Motor neuron (in vitro differentiated cells): Measurements from ENCODE around the gene FMNL1. TPM values are rescaled to one million over a fixed set of nuclear protein-coding genes. Genes with fewer than 3 reads are reported as not detected.

Experiments
- ATAC-seq, 8 experiments: fragments of 200-7000 bp; cut with Tn5 transposase; replicated peaks in 6 of 8; 2 replicates each; pipeline ENCODE4 v1.8.0; 2021; ENCODE audit warnings: mild to moderate bottlenecking in 8 of 8, moderate library complexity in 8 of 8
- H3K27ac ChIP-seq, 2 donors: fragments of 250-450 bp; sonication (Bioruptor Pico); 2 replicates each; pipeline ENCODE4 v1.9.0; 2021; ENCODE audit warnings: antibody characterized with exemption in 2 of 2, mild to moderate bottlenecking in 2 of 2, moderate library complexity in 1 of 2
- H3K4me1 ChIP-seq, 2 donors: fragments of 250-450 bp; sonication (Bioruptor Pico); replicated peaks in 1 of 2; 2 replicates each; pipeline ENCODE4 v1.6.1; 2021; ENCODE audit warnings: antibody characterized with exemption in 2 of 2, mild to moderate bottlenecking in 2 of 2, moderate library complexity in 1 of 2
- H3K4me3 ChIP-seq, 5 donors: fragments of 250-450 bp; sonication (Bioruptor Pico); 2 replicates each; pipeline ENCODE4 v1.9.0; 2021; ENCODE audit warnings: antibody characterized with exemption in 5 of 5, mild to moderate bottlenecking in 5 of 5, moderate library complexity in 4 of 5
- WGBS, 10 experiments: fragments of 450-650 bp; shearing (Covaris generic); methylation state at CpG; one replicate each; pipeline ENCODE4 v1.0.0; 2022; 5-methylcytosine and 5-hydroxymethylcytosine counted together
- in situ Hi-C, 9 experiments: fragments of 400-800 bp; cut with MboI; loops; one replicate each; pipeline ENCODE4 v1.15.0; 2021; ENCODE audit warnings: low sequenced_read_pairs in 9 of 9, low pct_unique_long_range_greater_than_20kb in 2 of 9; ENCODE audit not compliant: unreplicated experiment in 9 of 9
- total RNA-seq, 8 experiments: library from RNA; unstranded; fragments of 300-600 nt; gene quantifications; 2 replicates each; pipeline versions ENCODE4 v1.2.3 to v1.2.4, GENCODE V29; 2022

FMNL1 gene
- total RNA-seq, 8 experiments from 2014 or later: 1.1 to 5.6 (median 2.3) TPM

DNA sequence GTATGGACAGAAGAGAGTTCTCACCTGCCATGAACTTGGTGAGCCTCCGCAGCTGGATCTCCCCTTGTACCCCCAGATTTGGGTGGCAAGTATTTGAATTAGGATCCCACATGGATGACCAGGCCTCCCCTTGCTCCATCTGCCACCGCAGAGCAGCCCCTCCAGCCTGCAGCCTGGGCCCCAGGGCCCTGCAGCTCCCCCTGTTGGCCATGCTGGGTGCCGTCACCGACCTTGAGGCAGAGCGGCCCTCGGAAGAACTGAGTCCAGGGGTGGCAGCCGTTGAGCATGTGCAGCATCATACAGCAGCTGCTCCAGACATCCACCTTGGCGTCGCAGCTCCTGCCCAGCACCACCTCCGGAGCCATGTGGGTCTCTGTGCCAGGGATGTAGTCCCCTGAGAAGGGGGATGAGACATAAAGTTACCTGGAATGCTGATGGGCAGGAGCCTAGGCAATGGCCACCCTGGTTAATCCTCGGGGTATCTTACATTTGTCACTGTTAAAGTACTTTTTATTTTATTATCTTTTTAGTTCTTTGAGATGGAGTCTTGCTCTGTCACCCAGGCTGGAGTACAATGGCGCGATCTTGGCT is 49.2 kb downstream of the FMNL1 start:
- Histone ChIP-seq H3K4me3 (no peak overlapping the region), H3K4me1 (no peaks in the 10 kb centered on the region), H3K27ac (no peak overlapping the region)
- peak in 2 of 8 experiments; percentile 16 to 60 for ATAC-seq
- in situ Hi-C loops: loop anchor here in 1 of 9 experiments (5.0 kb wide), 1 partner anchor 106 kb away; no protein-coding TSS in a partner anchor
- WGBS, 10 experiments: 80 to 100% (median 93%) methylated on average over 1 to 6 of the region's 13 CpGs; no CpG with 5 or more reads in 3 of the 10 experiments

DNA sequence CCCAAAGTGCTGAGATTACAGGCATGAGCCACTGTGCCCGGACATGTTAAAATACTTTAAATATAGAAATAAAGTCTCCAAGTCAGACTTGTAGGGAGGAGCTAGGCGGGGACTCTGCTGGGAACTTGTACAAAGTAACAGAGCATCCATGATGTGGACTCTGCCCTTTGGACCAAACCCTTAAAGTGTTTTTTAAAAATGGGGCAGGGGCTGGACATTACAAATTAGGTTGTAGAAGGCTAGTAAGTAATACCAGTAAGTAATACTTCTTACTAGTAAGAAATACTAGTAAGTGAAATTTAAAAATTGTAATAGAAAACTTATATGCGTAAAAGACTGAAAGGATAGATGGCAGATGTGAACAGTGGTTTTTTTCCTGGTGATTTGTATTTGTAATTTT is 49.9 kb downstream of the FMNL1 start:
- Histone ChIP-seq H3K27ac (no peak overlapping the region), H3K4me3 (no peak overlapping the region), H3K4me1 (no peaks in the 10 kb centered on the region)
- in situ Hi-C loops: loop anchor here in 1 of 9 experiments (5.0 kb wide), 1 partner anchor 106 kb away; no protein-coding TSS in a partner anchor
- no peak for ATAC-seq
- WGBS, 10 experiments: 89 to 100% (median 100%) methylated on average over 1 to 3 of the region's 3 CpGs; no CpG with 5 or more reads in 2 of the 10 experiments

DNA sequence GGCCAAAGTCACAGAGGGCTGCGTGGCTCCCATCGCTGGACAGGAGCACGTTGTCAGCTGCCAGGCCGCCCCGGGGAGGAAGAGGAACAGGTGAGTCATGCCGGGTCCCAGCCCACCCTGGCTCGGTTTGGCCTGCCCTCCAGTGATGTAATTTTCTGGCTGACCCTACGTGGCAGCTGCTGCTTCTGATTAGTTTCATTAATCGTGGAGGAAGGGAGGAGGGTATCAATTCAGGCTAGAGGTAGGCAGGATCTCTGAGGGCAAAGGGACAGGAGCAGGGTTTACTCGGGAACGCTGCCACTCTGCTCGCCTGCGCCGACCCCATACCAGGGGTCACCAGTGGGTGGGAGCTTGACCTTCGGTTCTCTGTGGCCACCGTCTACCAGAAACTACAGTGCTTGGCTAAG is 51.9 kb downstream of the FMNL1 start:
- Histone ChIP-seq H3K4me1 (no peaks in the 10 kb centered on the region), H3K4me3 (no peak overlapping the region), H3K27ac (no peak overlapping the region)
- no peak for ATAC-seq
- in situ Hi-C loops: loop anchor here in 1 of 9 experiments (5.0 kb wide), 1 partner anchor 104 kb away; no protein-coding TSS in a partner anchor
- WGBS, 10 experiments: 18 to 100% (median 74%) methylated on average over 1 to 10 of the region's 16 CpGs; no CpG with 5 or more reads in 5 of the 10 experiments

- H3K27ac ChIP-seq: no peak overlapping the region
These were observed 52.3 kb downstream of the FMNL1 start for GRCh38 chr17:45274033-45274432.

GRCh38 chr17:45276031-45276430 is 54.3 kb downstream of the FMNL1 start:
- H3K4me1 ChIP-seq: no peaks in the 10 kb centered on the region
- in situ Hi-C loops: loop anchor here in 3 of 9 experiments (25.0 kb wide), 1 partner anchor 111 kb away; no protein-coding TSS in a partner anchor
- no peak overlapping the region for H3K27ac ChIP-seq
- no peak overlapping the region for H3K4me3 ChIP-seq
- 20 to 90% (median 65%) methylated on average over 1 to 5 of the region's 6 CpGs; no CpG with 5 or more reads in 2 of the 10 experiments for WGBS, 10 experiments
- ATAC-seq: peak in 2 of 8 experiments; percentile 45 to 88

More at GRCh38 chr17:45274033-45274432, 52.3 kb downstream of the FMNL1 start:
- ATAC-seq: no peak
- in situ Hi-C loops: loop anchor here in 1 of 9 experiments (5.0 kb wide), 1 partner anchor 103 kb away; no protein-coding TSS in a partner anchor
- 60 to 80% (median 80%) methylated on average over 1 to 2 of the region's 5 CpGs; no CpG with 5 or more reads in 7 of the 10 experiments for WGBS, 10 experiments
- H3K4me1 ChIP-seq: no peaks in the 10 kb centered on the region
- H3K4me3 ChIP-seq: no peak overlapping the region

DNA sequence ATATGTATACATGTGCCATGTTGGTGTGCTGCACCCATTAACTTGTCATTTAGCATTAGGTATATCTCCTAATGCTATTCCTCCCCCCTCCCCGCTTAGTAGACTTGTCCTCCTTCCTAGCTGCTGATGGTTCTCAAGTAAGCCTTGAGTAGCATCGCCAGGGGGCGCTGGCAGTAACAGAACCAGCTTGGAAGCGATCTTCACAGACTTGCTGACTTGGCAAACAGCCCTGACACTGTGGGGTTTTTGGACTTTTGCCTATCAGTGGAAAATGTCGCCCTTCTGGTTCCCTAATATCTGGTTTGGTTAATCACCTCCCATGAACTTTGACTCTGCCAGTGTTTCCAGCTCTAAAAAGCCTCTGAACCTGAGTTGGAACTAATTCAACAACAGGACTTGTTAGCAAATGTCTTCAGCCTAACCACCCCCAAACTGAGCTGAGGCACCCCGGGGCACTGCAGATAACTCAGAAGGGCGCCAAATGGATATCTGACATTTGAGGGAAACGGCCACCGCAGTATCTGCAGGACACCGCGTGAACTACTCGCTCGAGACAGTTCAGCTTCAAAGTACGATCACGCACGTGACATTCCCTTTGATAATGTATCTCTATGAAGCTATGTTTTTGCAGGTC is 55.6 kb downstream of the FMNL1 start:
- peak; percentile 72 to 87 (median 80) for ATAC-seq
- WGBS, 10 experiments: 0 to 100% (median 61%) methylated on average over 2 to 15 of the region's 16 CpGs
- no peak overlapping the region for H3K4me3 ChIP-seq
- in situ Hi-C loops: loop anchor here in 3 of 9 experiments (25.0 kb wide), 1 partner anchor 110 kb away; no protein-coding TSS in a partner anchor
- no peaks in the 10 kb centered on the region for H3K4me1 ChIP-seq
- H3K27ac ChIP-seq: no peak overlapping the region

- Histone ChIP-seq H3K4me1 (no peaks in the 10 kb centered on the region), H3K4me3 (no peak overlapping the region), H3K27ac (no peak overlapping the region)
- WGBS, 10 experiments: 17 to 100% (median 75%) methylated on average over 1 to 7 of the region's 7 CpGs; no CpG with 5 or more reads in 1 of the 10 experiments
- no peak for ATAC-seq
- in situ Hi-C loops: loop anchor here in 3 of 9 experiments (25.0 kb wide), 1 partner anchor 109 kb away; no protein-coding TSS in a partner anchor
These were observed 56.3 kb downstream of the FMNL1 start for GRCh38 chr17:45277992-45278391.

GRCh38 chr17:45279898-45280297 is 58.2 kb downstream of the FMNL1 start:
- Histone ChIP-seq H3K4me1 (no peaks in the 10 kb centered on the region), H3K4me3 (no peak overlapping the region), H3K27ac (no peak overlapping the region)
- in situ Hi-C loops: loop anchor here in 4 of 9 experiments (5.0 to 25.0 kb wide), 2 partner anchors 102 to 107 kb away; no protein-coding TSS in a partner anchor
- ATAC-seq: no peak
- WGBS, 10 experiments: 50 to 100% (median 88%) methylated on average over 1 to 3 of the region's 3 CpGs; no CpG with 5 or more reads in 5 of the 10 experiments

DNA sequence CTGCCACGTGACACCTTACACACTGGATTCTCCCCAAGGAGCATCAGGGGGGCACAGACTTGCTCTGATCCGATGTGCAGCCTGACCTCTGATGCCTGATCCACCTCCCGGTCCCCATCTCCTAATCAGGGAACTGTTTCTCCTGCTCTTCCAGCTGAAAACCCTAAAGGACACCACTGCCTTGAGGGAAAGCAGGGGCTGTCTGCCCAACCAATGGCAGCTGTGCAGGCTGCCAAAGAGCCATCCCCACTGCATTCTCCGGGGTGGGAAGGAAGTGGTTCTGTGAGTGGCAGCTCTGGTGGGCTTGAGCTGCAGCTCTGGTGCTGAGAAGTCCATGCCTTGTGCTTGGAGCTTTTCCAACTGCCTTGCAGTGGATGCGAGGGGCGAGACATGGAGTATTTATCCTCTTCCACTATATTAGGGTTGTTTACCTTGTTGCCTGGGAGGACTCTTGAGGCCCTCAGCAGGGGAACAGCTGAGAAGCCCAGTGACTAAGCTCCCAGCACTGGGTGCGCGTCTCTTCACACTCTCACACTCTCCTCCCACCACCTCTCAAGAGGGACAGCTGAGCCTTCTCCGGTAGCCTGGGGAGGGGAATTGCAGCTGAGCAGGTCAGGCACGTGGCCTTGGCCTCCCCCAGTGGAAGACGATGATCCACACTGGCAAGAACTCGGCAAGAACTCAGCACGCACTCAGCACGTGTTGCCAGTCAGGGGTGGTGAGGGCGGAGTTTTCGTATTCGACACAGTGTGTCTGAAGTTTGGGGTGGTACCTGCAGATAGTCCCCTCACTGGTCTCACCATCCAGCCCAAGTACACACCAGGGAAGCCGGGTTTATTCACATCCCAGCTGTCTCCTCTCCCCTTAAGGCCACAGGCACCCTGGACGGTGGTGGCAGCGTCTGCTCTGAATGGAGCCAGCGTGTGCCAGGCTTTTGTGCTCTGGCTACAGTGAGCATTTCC is 61.3 kb downstream of the FMNL1 start:
- Histone ChIP-seq H3K4me1 (peaks cover 0 to 6% of the 10 kb centered on the region in 2 donors), H3K4me3 (no peak overlapping the region), H3K27ac (no peak overlapping the region)
- in situ Hi-C loops: loop anchor here in 4 of 9 experiments (5.0 to 25.0 kb wide), 2 partner anchors 99 to 104 kb away; no protein-coding TSS in a partner anchor
- ATAC-seq: peak in 7 of 8 experiments; percentile 44 to 94 (median 81)
- 69 to 100% (median 83%) methylated on average over 1 to 5 of the region's 21 CpGs; no CpG with 5 or more reads in 1 of the 10 experiments for WGBS, 10 experiments

DNA sequence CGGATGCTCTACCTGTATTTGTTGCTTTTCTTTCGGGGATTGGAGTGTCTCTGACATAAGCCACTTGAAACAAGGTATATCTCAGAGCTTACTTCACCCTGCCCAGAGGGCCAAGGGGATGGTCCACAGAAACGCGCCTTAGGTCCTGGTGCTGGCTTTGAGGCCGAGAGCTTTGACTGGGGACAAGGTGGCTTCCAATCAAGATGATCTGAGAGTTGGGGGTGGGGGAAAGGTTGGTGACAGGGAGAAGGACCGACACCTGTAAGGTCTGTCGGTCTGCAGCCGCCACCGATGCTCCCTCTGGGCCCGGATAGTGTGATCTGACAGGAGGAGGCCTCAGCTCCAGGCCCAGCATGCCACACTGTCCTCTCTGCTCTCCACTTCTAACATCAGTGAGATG is 62.0 kb downstream of the FMNL1 start:
- Histone ChIP-seq H3K4me3 (no peak overlapping the region), H3K4me1 (peaks cover 0 to 7% of the 10 kb centered on the region in 2 donors), H3K27ac (no peak overlapping the region)
- 71 to 100% (median 100%) methylated on average over 1 to 5 of the region's 10 CpGs; no CpG with 5 or more reads in 1 of the 10 experiments for WGBS, 10 experiments
- in situ Hi-C loops: loop anchor here in 4 of 9 experiments (5.0 to 25.0 kb wide), 2 partner anchors 99 to 104 kb away; no protein-coding TSS in a partner anchor
- no peak for ATAC-seq

DNA sequence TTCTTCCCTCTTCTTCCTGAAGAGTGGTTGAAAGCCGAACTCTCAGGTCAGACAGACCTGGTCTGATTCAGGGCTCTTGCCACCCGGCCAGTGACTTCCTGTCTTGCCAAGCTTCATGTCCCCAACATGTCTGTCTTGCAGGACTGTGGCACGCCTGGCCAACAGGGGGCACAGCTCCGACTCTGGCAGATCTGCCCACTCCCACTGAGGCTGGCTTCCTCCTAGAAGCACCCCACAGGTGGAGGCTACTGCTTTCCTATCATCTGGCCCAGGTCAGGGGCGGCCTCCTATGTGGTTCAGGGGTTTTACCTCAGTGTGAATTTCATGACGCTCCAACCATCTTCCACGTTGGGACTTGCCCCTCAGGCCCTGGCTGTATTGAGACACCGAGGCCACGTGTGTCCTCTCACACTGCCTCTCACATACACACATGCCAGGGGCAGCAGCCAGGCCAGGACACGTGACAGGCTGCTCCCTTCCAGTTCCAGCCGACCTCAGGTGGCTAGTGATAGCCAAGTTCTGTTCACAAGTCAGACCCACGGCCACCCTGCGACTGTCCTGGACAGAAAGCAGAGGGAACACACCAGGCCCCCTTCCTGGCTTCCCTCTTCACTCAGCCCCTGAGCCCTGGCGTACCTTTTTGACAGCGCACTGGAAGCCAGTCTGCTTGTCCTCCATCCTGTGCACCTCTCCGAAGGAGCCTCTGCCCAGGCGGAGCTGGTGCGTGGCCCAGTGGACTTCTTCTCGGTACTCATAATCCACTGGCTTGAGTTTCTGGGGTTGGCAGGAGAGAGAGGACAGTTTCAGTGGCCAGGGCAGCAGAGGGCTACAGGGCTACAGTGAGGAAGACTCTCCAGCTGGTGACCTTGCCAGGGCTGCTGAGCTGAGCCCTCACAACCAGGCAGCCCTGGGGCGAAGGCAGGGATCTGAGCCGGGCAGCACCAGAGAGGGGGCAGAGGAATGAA is 62.8 kb downstream of the FMNL1 start:
- WGBS, 10 experiments: 88 to 100% (median 93%) methylated on average over 1 to 8 of the region's 21 CpGs; no CpG with 5 or more reads in 3 of the 10 experiments
- Histone ChIP-seq H3K4me1 (peaks cover 0 to 7% of the 10 kb centered on the region in 2 donors), H3K27ac (no peak overlapping the region), H3K4me3 (no peak overlapping the region)
- peak in 1 of 8 experiments; percentile 24 for ATAC-seq
- in situ Hi-C loops: loop anchor here in 4 of 9 experiments (5.0 to 25.0 kb wide), 2 partner anchors 98 to 103 kb away; no protein-coding TSS in a partner anchor
